ENCODE results near the gene KCNK4. TPM values are rescaled to one million over a fixed set of nuclear protein-coding genes. Genes with fewer than 3 reads are reported as not detected.
A peak's percentile ranks its signal among the peaks of the same experiment; 100 is the strongest.

KCNK4 gene
- total RNA-seq, 1 donor from 2014 or later = not detected

DNA sequence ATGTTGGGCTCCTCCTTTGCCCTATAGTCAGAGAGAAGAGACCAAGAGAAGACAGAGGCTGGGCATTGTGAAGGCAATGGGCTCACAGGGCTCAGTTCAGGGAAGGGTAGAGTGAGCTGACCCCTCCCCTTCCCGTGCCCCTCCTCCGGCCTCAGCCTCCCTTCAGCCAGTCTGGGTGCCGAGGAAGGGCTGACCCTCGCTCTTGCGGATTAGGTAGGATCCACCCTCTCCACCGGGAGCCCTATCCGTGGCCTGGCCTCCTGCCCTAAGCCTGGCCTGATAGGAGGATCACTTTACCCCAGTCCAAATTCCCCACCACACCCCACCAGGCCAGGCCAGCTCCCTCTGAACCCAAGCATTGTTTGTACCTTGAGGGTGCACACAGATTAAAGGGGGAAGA, 42.5 kb upstream of the KCNK4 start:
- Histone ChIP-seq H3K4me3 (no peak overlapping the region), H3K4me1 (peaks cover 27% of the 10 kb centered on the region), H3K27me3 (no peaks in the 10 kb centered on the region), H3K9me3 (no peaks in the 10 kb centered on the region), H3K27ac (no peak overlapping the region), H3K36me3 (peaks cover 6% of the 10 kb centered on the region)
- intact Hi-C loops (cut with DNase I) = no loop called here
- ATAC-seq = no peak
- no peak for DNase-seq
- TF ChIP-seq, protein P1, sequence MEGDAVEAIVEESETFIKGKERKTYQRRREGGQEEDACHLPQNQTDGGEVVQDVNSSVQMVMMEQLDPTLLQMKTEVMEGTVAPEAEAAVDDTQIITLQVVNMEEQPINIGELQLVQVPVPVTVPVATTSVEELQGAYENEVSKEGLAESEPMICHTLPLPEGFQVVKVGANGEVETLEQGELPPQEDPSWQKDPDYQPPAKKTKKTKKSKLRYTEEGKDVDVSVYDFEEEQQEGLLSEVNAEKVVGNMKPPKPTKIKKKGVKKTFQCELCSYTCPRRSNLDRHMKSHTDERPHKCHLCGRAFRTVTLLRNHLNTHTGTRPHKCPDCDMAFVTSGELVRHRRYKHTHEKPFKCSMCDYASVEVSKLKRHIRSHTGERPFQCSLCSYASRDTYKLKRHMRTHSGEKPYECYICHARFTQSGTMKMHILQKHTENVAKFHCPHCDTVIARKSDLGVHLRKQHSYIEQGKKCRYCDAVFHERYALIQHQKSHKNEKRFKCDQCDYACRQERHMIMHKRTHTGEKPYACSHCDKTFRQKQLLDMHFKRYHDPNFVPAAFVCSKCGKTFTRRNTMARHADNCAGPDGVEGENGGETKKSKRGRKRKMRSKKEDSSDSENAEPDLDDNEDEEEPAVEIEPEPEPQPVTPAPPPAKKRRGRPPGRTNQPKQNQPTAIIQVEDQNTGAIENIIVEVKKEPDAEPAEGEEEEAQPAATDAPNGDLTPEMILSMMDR (IDR thresholded peaks at IDR 0.05) = no peak

- no peak overlapping the region for H3K27ac ChIP-seq
- no peaks in the 10 kb centered on the region for H3K9me3 ChIP-seq
- H3K4me3 ChIP-seq = no peak overlapping the region
- TF ChIP-seq, protein P1 (IDR thresholded peaks at IDR 0.05) = no peak
- H3K27me3 ChIP-seq = no peaks in the 10 kb centered on the region
- H3K36me3 ChIP-seq = peaks cover 2% of the 10 kb centered on the region
- intact Hi-C loops (cut with DNase I) = no loop called here
- ATAC-seq = no peak
- no peak for DNase-seq
- peaks cover 31% of the 10 kb centered on the region for H3K4me1 ChIP-seq
Measured at GRCh38 chr11:64249038-64249437, 42.1 kb upstream of the KCNK4 start.

DNA sequence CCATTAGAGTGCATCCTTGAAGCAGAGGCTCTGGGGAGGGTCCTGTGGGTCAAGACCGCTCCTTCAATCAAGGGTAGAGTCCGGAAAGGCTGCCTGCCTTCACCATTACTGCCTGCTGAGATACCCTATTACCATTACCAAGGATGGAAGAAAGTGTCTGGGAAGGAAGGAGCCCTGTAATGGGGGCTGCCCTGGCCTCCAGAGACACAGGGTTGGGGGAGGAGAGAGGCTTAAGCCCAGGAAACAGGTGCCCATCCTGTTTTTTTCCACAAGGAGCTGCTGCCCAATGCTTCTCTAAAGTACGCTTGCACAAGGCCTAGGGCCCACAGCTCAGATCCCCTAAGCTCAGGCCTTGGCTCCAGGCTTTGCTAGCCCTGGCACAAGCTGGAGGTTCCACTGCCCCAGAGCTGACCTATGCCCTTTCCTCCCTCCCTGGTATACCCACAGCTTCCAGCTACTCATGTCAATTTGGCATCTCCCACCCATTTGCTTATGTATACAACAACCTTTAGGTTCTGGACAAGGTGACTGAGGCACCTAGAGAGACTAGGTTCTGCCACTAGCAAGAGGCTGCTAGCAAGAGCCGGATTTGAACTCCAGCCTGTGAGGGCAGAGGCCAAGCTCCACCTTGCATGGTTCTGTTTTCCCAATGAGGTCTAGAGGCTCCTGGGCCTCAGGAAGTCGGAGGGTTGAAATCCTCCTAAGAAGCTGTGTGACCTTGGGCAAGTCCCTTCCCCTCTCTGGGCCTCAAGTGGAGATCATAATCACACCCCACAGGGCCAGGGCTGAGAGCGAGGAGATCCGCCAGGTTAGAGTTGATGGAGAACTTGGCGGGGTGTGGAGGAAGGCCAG, 41.3 kb upstream of the KCNK4 start:
- ATAC-seq (no peak), DNase-seq (no peak)
- H3K4me1 ChIP-seq = peaks cover 31% of the 10 kb centered on the region
- peaks cover 6% of the 10 kb centered on the region for H3K36me3 ChIP-seq
- H3K4me3 ChIP-seq = no peak overlapping the region
- TF ChIP-seq, protein P1 (IDR thresholded peaks at IDR 0.05) = no peak
- H3K27me3 ChIP-seq = no peaks in the 10 kb centered on the region
- no peaks in the 10 kb centered on the region for H3K9me3 ChIP-seq
- intact Hi-C loops (cut with DNase I) = no loop called here
- H3K27ac ChIP-seq = no peak overlapping the region

DNA sequence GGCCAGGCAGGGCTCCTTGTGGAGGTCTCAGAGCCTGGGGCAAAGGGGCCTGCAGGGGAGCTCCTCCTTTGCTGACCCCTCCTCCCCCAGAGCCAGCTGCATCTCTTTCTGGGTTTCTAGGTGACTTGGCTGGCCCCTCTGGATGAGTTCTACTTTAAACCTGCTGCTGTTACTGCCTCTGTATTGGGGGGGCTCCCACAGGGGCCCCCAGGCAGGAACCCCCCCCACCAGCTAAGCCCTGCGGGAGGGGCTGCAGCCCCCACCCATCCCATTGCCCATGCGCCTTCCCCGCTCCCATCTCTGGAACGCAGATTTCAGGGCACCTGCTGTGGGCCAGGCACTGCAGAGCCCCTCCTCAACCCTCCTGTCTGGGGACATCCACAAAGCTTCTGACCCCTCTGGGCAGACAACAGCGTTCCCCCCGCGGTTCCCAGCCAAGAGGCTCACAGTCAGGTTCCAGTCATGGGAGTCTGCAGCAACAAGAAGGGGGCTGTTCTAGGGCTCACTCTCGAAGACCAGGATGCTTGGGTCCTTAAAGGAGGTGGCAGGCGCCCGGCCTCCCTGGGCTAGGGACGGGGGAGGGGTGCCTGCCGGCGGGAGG, 40.6 kb upstream of the KCNK4 start:
- intact Hi-C loops (cut with DNase I) = no loop called here
- Histone ChIP-seq H3K4me1 (peaks cover 26% of the 10 kb centered on the region), H3K36me3 (peaks cover 12% of the 10 kb centered on the region), H3K9me3 (no peaks in the 10 kb centered on the region), H3K27ac (no peak overlapping the region), H3K27me3 (no peaks in the 10 kb centered on the region), H3K4me3 (peak overlapping the region; percentile 89)
- DNase-seq (no peak), ATAC-seq (no peak)
- TF ChIP-seq, protein P1 (IDR thresholded peaks at IDR 0.05) = no peak

DNA sequence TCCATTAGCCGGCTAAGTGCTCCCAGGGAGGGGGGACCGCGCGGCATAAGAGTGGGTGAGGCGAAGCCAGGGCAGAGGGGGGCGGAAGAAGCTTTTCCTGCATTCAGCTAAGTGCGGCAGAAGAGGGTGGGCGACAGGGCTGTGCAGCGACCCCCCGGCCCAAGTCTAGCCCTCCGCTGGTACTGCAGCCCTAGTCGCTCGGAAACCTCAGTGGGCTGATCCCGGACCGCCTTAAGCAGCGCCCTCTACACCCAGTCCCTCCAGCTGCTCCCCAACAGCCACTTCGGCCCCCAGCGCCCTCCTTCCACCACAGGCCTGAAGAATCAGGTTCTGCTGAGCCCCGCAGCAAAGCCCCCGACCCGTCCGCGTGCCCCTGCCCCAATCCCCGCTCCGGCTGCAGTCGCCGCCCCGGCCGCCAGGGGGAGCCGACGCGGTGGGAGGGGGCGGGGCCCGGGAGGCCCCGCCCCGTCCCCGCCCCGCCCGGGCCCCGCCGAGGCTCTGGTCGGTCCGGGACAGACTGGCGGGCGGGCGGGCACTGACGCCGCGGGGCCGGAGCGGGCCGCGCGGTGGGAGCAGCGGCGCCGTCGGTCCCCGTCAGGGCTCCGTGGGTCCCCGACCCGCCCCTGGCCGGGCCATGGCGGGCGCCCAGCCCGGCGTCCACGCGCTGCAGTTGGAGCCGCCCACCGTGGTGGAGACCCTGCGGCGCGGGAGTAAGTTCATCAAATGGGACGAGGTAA, 39.9 kb upstream of the KCNK4 start, which contains the start of gene PLCB3:
Gene PLCB3, plus strand, starts transcription at position 515 of the 737 bp plus-strand sequence. Its CDS starts 120 bp downstream, at position 635.
- intact Hi-C loops (cut with DNase I) = no loop called here
- peaks cover 14% of the 10 kb centered on the region for H3K36me3 ChIP-seq
- H3K4me3 ChIP-seq = peak within 1 kb of the TSS; percentile 89
- TF ChIP-seq, protein P1 (IDR thresholded peaks at IDR 0.05) = peak; percentile 66
- no peaks in the 10 kb centered on the region for H3K27me3 ChIP-seq
- peaks cover 26% of the 10 kb centered on the region for H3K4me1 ChIP-seq
- ATAC-seq = peak; percentile 77
- DNase-seq = peak; percentile 82
- no peaks in the 10 kb centered on the region for H3K9me3 ChIP-seq
- peak within 1 kb of the TSS; percentile 72 for H3K27ac ChIP-seq

Data from upper lobe of right lung (tissue), 1 donor.